ENCODE results near the gene EDIL3. TPM values are rescaled to one million over a fixed set of nuclear protein-coding genes. Genes with fewer than 3 reads are reported as not detected.

Gene EDIL3
- total and polyA plus RNA-seq, 2 of the 13 experiments (the other 11 are each of a cell fraction or from before 2014, with no cell fraction given) = 0.01 TPM; not detected in 1

DNA sequence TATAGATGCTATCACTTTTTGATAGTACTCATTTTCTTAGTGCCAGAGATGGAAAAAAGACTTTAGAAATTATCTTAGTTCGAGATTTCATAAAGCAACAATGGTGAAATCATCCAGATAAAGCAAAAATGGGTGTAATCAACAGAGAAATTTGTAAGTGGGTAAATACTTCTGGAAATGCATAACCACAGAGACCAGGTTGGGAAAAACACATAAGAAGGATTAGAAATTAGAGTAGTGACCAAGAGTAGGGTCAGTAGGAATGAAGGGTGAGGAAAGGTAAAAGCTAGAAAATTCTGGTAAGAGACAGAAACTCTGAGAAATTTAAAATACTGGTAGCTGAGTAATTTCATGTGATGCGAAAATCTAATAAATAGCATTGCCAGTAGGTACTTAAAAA lies 11.2 kb downstream of the EDIL3 start:
- BruUV-seq (replicated peaks) = no TSS peak
- H4K20me1 ChIP-seq (ENCODE audit: insufficient read depth, low read length) = no peaks in the 10 kb centered on the region
- in situ Hi-C loops (cut with HindIII; ENCODE audit: extremely low pct_ligation_motif_present, low pct_unique_long_range_greater_than_20kb) (no loop called here), intact Hi-C loops (cut with micrococcal nuclease; ENCODE audit: unreplicated experiment) (no loop called here)
- no peak overlapping the region for H3K4me2 ChIP-seq (ENCODE audit: low read depth, low read length)
- no peak for ATAC-seq
- H3K36me3 ChIP-seq (replicated peaks in 1 of 2; ENCODE audit: control insufficient read depth in 1 of 2, insufficient read depth in 2 of 2, low read length in 2 of 2) = no peaks in the 10 kb centered on the region
- TF ChIP-seq ZNF430 (CRISPR knock-in tag; IDR thresholded peaks at IDR 0.05) (no peak), CHD4 (IDR thresholded peaks at IDR 0.05; ENCODE audit: borderline replicate concordance, low read length) (no peak), MED13 (CRISPR knock-in tag; IDR thresholded peaks at IDR 0.05) (no peak)
- FAIRE-seq = no peak
- ChIA-PET POLR2A (no interaction called here), CTCF (ENCODE audit: low intra/inter-chr PET ratio, low total read pairs) (no interaction called here)
- H3K79me2 ChIP-seq (ENCODE audit: insufficient read depth, low read length) = no peaks in the 10 kb centered on the region
- DNase-seq (ENCODE audit: low spot score) = no peak
- H3K9ac ChIP-seq (ENCODE audit: insufficient read depth, low read depth, low read length) = no peak overlapping the region
- no peak overlapping the region for H3K4me3 ChIP-seq (replicated peaks in 1 of 3; ENCODE audit: insufficient read depth in 1 of 3, low read depth in 2 of 3, low read length in 3 of 3)
- no peaks in the 10 kb centered on the region; a peak in 1 of 5 replicates for H3K27me3 ChIP-seq (ENCODE audit: control insufficient read depth in 1 of 2, insufficient read depth in 2 of 2, low read length in 2 of 2)
- no peak overlapping the region for H2AFZ ChIP-seq (ENCODE audit: low read length)
- H3K27ac ChIP-seq (ENCODE audit: extremely low read length, insufficient read depth, low read length) = no peak overlapping the region
- no peaks in the 10 kb centered on the region for H3K4me1 ChIP-seq (ENCODE audit: insufficient read depth, low read length)
- no peaks in the 10 kb centered on the region for H3K9me3 ChIP-seq (ENCODE audit: low read length)
- 0% methylated on average over 2 of the region's 2 CpGs for WGBS (ENCODE audit: low lambda C conversion rate)

DNA sequence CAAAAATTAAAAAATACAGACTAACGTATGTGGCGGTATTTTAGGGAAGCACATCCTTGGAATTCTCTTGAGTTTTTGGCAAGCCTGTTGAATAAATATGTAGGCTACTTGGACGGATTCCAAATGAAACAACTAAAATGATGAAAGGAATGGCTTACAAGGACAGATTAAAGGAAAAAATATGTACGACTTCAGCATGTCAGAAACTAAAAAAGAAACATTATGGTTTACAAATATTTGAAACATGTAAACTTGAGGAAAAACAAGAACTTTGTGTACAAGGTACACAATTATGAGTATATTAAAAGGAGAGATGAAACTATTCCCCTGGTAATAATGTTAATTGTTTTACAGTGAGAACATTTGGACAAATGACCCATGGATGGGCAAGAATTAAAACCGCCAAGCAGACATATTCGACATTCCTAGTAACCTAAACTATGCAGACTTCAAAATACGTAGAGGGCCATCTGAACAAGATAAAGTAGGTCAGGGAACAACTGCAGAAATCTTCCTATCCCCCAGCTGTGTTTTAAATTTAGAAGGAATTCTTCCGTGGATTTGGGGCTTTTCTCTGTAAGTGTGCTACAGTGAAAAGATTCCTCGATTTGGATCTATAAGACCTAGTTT lies 12.5 kb downstream of the EDIL3 start:
- Histone ChIP-seq H3K27ac (ENCODE audit: extremely low read length, insufficient read depth, low read length) (no peak overlapping the region), H3K9ac (ENCODE audit: insufficient read depth, low read depth, low read length) (no peak overlapping the region), H3K4me2 (ENCODE audit: low read depth, low read length) (no peak overlapping the region), H3K36me3 (replicated peaks in 1 of 2; ENCODE audit: control insufficient read depth in 1 of 2, insufficient read depth in 2 of 2, low read length in 2 of 2) (no peaks in the 10 kb centered on the region), H4K20me1 (ENCODE audit: insufficient read depth, low read length) (no peaks in the 10 kb centered on the region), H3K79me2 (ENCODE audit: insufficient read depth, low read length) (no peaks in the 10 kb centered on the region), H3K4me3 (replicated peaks in 1 of 3; ENCODE audit: insufficient read depth in 1 of 3, low read depth in 2 of 3, low read length in 3 of 3) (no peak overlapping the region), H2AFZ (ENCODE audit: low read length) (no peak overlapping the region), H3K4me1 (ENCODE audit: insufficient read depth, low read length) (no peaks in the 10 kb centered on the region), H3K27me3 (ENCODE audit: control insufficient read depth in 1 of 2, insufficient read depth in 2 of 2, low read length in 2 of 2) (no peaks in the 10 kb centered on the region; a peak in 1 of 5 replicates), H3K9me3 (ENCODE audit: low read length) (no peaks in the 10 kb centered on the region)
- no TSS peak for BruUV-seq (replicated peaks)
- 17% methylated on average over 9 of the region's 9 CpGs for WGBS (ENCODE audit: low lambda C conversion rate)
- POLR2A ChIA-PET = no interaction called here
- in situ Hi-C loops (cut with HindIII; ENCODE audit: extremely low pct_ligation_motif_present, low pct_unique_long_range_greater_than_20kb) (no loop called here), intact Hi-C loops (cut with micrococcal nuclease; ENCODE audit: unreplicated experiment) (no loop called here)
- FAIRE-seq = no peak
- CTCF ChIA-PET (ENCODE audit: low intra/inter-chr PET ratio, low total read pairs) = no interaction called here
- no peak for ATAC-seq
- DNase-seq (ENCODE audit: low spot score) = no peak
- TF ChIP-seq TCF7 (IDR thresholded peaks at IDR 0.05; ENCODE audit: low read depth) (no peak), POGZ (CRISPR knock-in tag; IDR thresholded peaks at IDR 0.05) (no peak), BATF2 (CRISPR knock-in tag; IDR thresholded peaks at IDR 0.05) (no peak), ZNF446 (CRISPR knock-in tag; IDR thresholded peaks at IDR 0.05) (no peak), ZNF30 (CRISPR knock-in tag; IDR thresholded peaks at IDR 0.05) (no peak), ZBTB21 (CRISPR knock-in tag; IDR thresholded peaks at IDR 0.05) (no peak), ZMAT3 (CRISPR knock-in tag; conservative IDR thresholded peaks at IDR 0.05) (no peak)
- TF ChIP-seq, protein P1, sequence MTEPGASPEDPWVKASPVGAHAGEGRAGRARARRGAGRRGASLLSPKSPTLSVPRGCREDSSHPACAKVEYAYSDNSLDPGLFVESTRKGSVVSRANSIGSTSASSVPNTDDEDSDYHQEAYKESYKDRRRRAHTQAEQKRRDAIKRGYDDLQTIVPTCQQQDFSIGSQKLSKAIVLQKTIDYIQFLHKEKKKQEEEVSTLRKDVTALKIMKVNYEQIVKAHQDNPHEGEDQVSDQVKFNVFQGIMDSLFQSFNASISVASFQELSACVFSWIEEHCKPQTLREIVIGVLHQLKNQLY (CRISPR knock-in tag; IDR thresholded peaks at IDR 0.05) = no peak

Data from HepG2 (cell line).